SK-N-SH (cell line): Measurements from ENCODE around the gene NRBF2. TPM values are rescaled to one million over a fixed set of nuclear protein-coding genes. Genes with fewer than 3 reads are reported as not detected.

Experiments
- CTCF ChIA-PET: fragments of 300-600, 350-600 bp; formaldehyde crosslinking; extraction: SDS; loops from one replicate; lab custom pipeline; 2021; lab: Yijun Ruan, JAX
- POLR2A ChIA-PET: fragments of 350-600 bp; sonication (Branson Sonifier 250); formaldehyde crosslinking; extraction: SDS; loops from one replicate; lab custom pipeline; 2020; ENCODE audit warnings: antibody characterized with exemption, inconsistent platforms; lab: Yijun Ruan, JAX
- DNase-seq: peaks from one replicate; pipeline ENCODE4 v3.0.0; 2012
- H2AFZ ChIP-seq: fragments of 200-600 bp; sonication (generic); 2 replicates; pipeline ENCODE4 v1.8.1; 2016; ENCODE audit warnings: antibody characterized with exemption, mild to moderate bottlenecking, low read depth
- H3F3A ChIP-seq: fragments of 200-600 bp; sonication (generic); replicated peaks from 2 replicates; pipeline ENCODE3; 2016; ENCODE audit warnings: antibody characterized with exemption, mild to moderate bottlenecking; ENCODE audit not compliant: insufficient read depth
- H3K27ac ChIP-seq, 2 experiments: fragments of 200-500 bp in 1 of 2; fragments of 200-600 bp in 1 of 2; sonication (Bioruptor generic) in 1 of 2; sonication (generic), shearing (Covaris generic) in 1 of 2; 2 replicates each; pipeline versions ENCODE4 v1.5.1 to v1.6.1; 2014 to 2016; ENCODE audit warnings: low read depth in 2 of 2, inconsistent platforms in 1 of 2, low read length in 1 of 2, mild to moderate bottlenecking in 1 of 2, mixed read lengths in 1 of 2
- H3K27me3 ChIP-seq: fragments of 200-600 bp; sonication (generic), shearing (Covaris generic); 2 replicates; pipeline ENCODE4 v1.6.1; 2016; ENCODE audit warnings: mixed run types; ENCODE audit not compliant: insufficient read depth
- H3K36me3 ChIP-seq, 2 experiments: fragments of 200-500 bp in 1 of 2; fragments of 200-600 bp in 1 of 2; sonication (Bioruptor generic) in 1 of 2; sonication (generic) in 1 of 2; replicated peaks in 1 of 2; 2 replicates each; pipeline versions ENCODE3 to v1.5.1; 2014 to 2016; ENCODE audit warnings: low read length in 1 of 2, mild to moderate bottlenecking in 1 of 2; ENCODE audit not compliant: insufficient read depth in 2 of 2, control insufficient read depth in 1 of 2
- H3K4me1 ChIP-seq, 2 experiments: fragments of 200-500 bp in 1 of 2; fragments of 200-600 bp in 1 of 2; sonication (Bioruptor generic) in 1 of 2; sonication (generic), shearing (Covaris generic) in 1 of 2; 2 replicates each; pipeline versions ENCODE4 v1.5.1 to v1.6.1; 2014 to 2016; ENCODE audit warnings: low read depth in 1 of 2, low read length in 1 of 2, mixed run types in 1 of 2; ENCODE audit not compliant: insufficient read depth in 2 of 2, control insufficient read depth in 1 of 2
- H3K4me2 ChIP-seq: fragments of 200-600 bp; sonication (generic), shearing (Covaris generic); 2 replicates; pipeline ENCODE4 v1.6.1; 2017; ENCODE audit warnings: mixed run types
- H3K4me3 ChIP-seq, 2 experiments: fragments of 200-500 bp in 1 of 2; fragments of 200-600 bp in 1 of 2; sonication (Bioruptor generic) in 1 of 2; sonication (generic), shearing (Covaris generic) in 1 of 2; 2 replicates each; pipeline versions ENCODE4 v1.5.1 to v1.8.1; 2014 to 2016; ENCODE audit warnings: low read depth in 2 of 2, inconsistent platforms in 1 of 2, low read length in 1 of 2, mild to moderate bottlenecking in 1 of 2, mixed read lengths in 1 of 2, moderate library complexity in 1 of 2
- H3K79me2 ChIP-seq: fragments of 200-600 bp; sonication (generic); 2 replicates; pipeline ENCODE4 v1.8.1; 2017; ENCODE audit warnings: mild to moderate bottlenecking; ENCODE audit not compliant: insufficient read depth
- H3K9ac ChIP-seq: fragments of 200-600 bp; sonication (generic); 2 replicates; pipeline ENCODE4 v1.6.1; 2017; ENCODE audit warnings: mixed run types
- H3K9me2 ChIP-seq: fragments of 200-600 bp; sonication (generic); 2 replicates; pipeline ENCODE4 v1.6.1; 2017; ENCODE audit warnings: mixed run types
- H3K9me3 ChIP-seq: fragments of 200-600 bp; sonication (generic); 2 replicates; pipeline ENCODE4 v1.6.1; 2017; ENCODE audit warnings: mixed run types, mild to moderate bottlenecking, moderate library complexity
- H4K20me1 ChIP-seq: fragments of 200-600 bp; sonication (generic); 2 replicates; pipeline ENCODE4 v1.6.1; 2017; ENCODE audit warnings: mild to moderate bottlenecking, mixed run types; ENCODE audit not compliant: insufficient read depth
- CHD2 ChIP-seq: fragments of 150-350 bp; IDR thresholded peaks from 2 replicates; pipeline ENCODE4 v1.6.1; 2018; ENCODE audit warnings: low read length; ENCODE audit not compliant: partially characterized antibody
- ELF1 ChIP-seq: IDR thresholded peaks from 2 replicates; pipeline ENCODE4 v1.4.0; 2012
- FOXM1 ChIP-seq: IDR thresholded peaks from 2 replicates; pipeline ENCODE4 v1.4.0; 2012; ENCODE audit warnings: low read depth, mild to moderate bottlenecking
- GATA2 ChIP-seq: sonication (generic); formaldehyde crosslinking; IDR thresholded peaks from 2 replicates; pipeline ENCODE4 v1.5.0; 2020; ENCODE audit warnings: mild to moderate bottlenecking, missing genetic modification reagents
- NRF1 ChIP-seq: IDR thresholded peaks from 2 replicates; pipeline ENCODE4 v1.6.1; 2012; ENCODE audit warnings: low read depth, mild to moderate bottlenecking, low read length
- POLR2AphosphoS5 ChIP-seq: IDR thresholded peaks from 2 replicates; pipeline ENCODE4 v1.6.1; 2012; ENCODE audit warnings: low read depth, low read length
- RAD21 ChIP-seq: IDR thresholded peaks from 2 replicates; pipeline ENCODE4 v1.6.1; 2012; ENCODE audit warnings: mild to moderate bottlenecking, low read length
- TAF1 ChIP-seq: IDR thresholded peaks from 2 replicates; pipeline ENCODE4 v1.6.1; 2012; ENCODE audit warnings: low read depth, mild to moderate bottlenecking, low read length, moderate library complexity, borderline replicate concordance
- TCF12 ChIP-seq: IDR thresholded peaks from 2 replicates; pipeline ENCODE4 v1.4.0; 2012
- USF1 ChIP-seq: IDR thresholded peaks from 2 replicates; pipeline ENCODE4 v1.4.0; 2012; ENCODE audit warnings: low read depth, borderline replicate concordance
- WGBS: methylation state at CpG from one replicate; pipeline ENCODE4 v1.1.6; 2017; ENCODE audit warnings: low lambda C conversion rate; 5-methylcytosine and 5-hydroxymethylcytosine counted together
- polyA plus RNA-seq, 3 experiments: library from polyadenylated mRNA; depleted of rRNA; stranded (reverse); fragments of >200 nt; gene quantifications; 2 replicates each; pipeline ENCODE4 v1.2.3, GENCODE V29; 2012
- TF ChIP-seq, protein P1 (sequence below): fragments of 200-600 bp; sonication (generic); IDR thresholded peaks from 2 replicates; pipeline ENCODE4 v1.6.1; 2017; ENCODE audit warnings: antibody characterized with exemption, mild to moderate bottlenecking, moderate library complexity
- TF ChIP-seq, protein P2 (sequence below): IDR thresholded peaks from 2 replicates; pipeline ENCODE4 v1.6.1; 2012; ENCODE audit warnings: mild to moderate bottlenecking, low read depth, low read length, moderate library complexity

The NRBF2 gene
- polyA plus RNA-seq, 1 of the 3 experiments (the other 2 are of a cell fraction), result 8.9 TPM

DNA sequence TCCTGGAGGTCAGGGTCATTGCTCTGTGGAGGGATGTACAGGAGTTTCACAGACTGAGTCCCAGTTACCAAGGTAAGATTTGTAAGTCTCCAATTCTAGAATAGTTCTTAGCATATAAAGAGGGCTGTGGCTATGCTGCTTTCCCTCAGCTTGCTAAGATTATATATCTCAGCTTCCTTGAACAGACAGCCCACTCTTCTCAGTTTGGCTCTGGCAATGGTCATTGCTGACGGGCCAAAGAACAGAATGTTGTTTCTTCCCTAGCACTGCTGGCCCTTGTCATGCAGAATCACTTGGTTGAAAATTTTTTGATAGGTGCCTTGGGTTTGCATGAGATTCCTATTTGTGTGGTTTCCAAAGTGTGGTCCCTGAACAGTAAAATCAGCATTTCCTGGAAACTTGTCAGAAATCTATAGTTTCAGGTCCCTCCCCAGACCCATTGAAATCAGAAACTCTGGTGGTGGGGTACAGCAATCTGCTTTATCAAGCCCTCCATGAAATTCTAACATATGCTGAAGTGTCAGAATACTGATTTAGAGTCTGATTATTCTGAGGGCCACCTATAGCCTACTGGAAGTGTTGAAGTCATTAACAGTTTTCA lies 38.2 kb downstream of the NRBF2 start:
- Histone ChIP-seq H3K27me3 (no peaks in the 10 kb centered on the region), H3K79me2 (no peaks in the 10 kb centered on the region), H3K4me3 (no peak overlapping the region), H3K36me3 (peaks cover 65 to 85% of the 10 kb centered on the region in 2 experiments), H3K27ac (no peak overlapping the region; a peak in 1 of 4 replicates), H3K9me3 (no peaks in the 10 kb centered on the region), H2AFZ (no peak overlapping the region), H3K4me1 (peaks cover 0 to 5% of the 10 kb centered on the region in 2 experiments; a peak in 3 of 4 replicates), H3F3A (peaks cover 33% of the 10 kb centered on the region), H4K20me1 (peaks cover 2% of the 10 kb centered on the region; the same call in 1 of the 2 replicates), H3K9me2 (no peaks in the 10 kb centered on the region), H3K4me2 (no peak overlapping the region), H3K9ac (no peak overlapping the region)
- ChIA-PET CTCF (interaction anchor here (1.3 to 8.9 kb wide), 3 partner anchors 458 to 549 kb away, joined by 3 to 199 read pairs (median 15); no protein-coding TSS in a partner anchor), POLR2A (interaction anchor here (1.3 kb wide), 1 partner anchor 460 kb away, joined by 4 read pairs; no protein-coding TSS in a partner anchor)
- TF ChIP-seq TCF12, result no peak
- TF ChIP-seq POLR2AphosphoS5, result no peak
- TF ChIP-seq CHD2, result no peak
- TF ChIP-seq, protein P1, sequence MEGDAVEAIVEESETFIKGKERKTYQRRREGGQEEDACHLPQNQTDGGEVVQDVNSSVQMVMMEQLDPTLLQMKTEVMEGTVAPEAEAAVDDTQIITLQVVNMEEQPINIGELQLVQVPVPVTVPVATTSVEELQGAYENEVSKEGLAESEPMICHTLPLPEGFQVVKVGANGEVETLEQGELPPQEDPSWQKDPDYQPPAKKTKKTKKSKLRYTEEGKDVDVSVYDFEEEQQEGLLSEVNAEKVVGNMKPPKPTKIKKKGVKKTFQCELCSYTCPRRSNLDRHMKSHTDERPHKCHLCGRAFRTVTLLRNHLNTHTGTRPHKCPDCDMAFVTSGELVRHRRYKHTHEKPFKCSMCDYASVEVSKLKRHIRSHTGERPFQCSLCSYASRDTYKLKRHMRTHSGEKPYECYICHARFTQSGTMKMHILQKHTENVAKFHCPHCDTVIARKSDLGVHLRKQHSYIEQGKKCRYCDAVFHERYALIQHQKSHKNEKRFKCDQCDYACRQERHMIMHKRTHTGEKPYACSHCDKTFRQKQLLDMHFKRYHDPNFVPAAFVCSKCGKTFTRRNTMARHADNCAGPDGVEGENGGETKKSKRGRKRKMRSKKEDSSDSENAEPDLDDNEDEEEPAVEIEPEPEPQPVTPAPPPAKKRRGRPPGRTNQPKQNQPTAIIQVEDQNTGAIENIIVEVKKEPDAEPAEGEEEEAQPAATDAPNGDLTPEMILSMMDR, result no peak
- TF ChIP-seq NRF1, result no peak
- no peak for DNase-seq
- 91% methylated on average over 1 of the region's 1 CpG for WGBS

DNA sequence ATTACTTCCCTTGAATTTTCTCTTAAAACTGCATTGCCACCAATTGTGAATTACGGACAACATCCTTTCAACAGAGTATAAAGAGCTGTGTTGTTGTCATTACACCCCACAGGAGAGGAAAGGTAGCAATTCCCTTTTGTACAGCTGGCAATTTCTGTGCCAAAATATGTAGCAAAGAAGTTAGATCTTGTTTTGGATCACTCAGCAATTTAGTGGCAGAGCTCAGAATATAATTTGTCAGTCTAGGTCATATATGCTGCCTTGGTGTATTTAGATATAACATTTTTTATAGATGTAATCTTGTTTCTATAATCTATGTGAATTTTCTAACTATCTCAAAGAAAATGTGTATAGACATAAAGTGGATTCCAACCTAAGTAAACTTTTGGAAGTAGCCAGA lies 38.8 kb downstream of the NRBF2 start:
- H3K4me2 ChIP-seq, result no peak overlapping the region
- no peaks in the 10 kb centered on the region for H3K9me2 ChIP-seq
- H4K20me1 ChIP-seq, result no peaks in the 10 kb centered on the region
- peaks cover 0 to 5% of the 10 kb centered on the region in 2 experiments; a peak in 3 of 4 replicates for H3K4me1 ChIP-seq
- no peak overlapping the region for H3K27ac ChIP-seq
- no peaks in the 10 kb centered on the region for H3K27me3 ChIP-seq
- peaks cover 33% of the 10 kb centered on the region for H3F3A ChIP-seq
- TF ChIP-seq, protein P2, sequence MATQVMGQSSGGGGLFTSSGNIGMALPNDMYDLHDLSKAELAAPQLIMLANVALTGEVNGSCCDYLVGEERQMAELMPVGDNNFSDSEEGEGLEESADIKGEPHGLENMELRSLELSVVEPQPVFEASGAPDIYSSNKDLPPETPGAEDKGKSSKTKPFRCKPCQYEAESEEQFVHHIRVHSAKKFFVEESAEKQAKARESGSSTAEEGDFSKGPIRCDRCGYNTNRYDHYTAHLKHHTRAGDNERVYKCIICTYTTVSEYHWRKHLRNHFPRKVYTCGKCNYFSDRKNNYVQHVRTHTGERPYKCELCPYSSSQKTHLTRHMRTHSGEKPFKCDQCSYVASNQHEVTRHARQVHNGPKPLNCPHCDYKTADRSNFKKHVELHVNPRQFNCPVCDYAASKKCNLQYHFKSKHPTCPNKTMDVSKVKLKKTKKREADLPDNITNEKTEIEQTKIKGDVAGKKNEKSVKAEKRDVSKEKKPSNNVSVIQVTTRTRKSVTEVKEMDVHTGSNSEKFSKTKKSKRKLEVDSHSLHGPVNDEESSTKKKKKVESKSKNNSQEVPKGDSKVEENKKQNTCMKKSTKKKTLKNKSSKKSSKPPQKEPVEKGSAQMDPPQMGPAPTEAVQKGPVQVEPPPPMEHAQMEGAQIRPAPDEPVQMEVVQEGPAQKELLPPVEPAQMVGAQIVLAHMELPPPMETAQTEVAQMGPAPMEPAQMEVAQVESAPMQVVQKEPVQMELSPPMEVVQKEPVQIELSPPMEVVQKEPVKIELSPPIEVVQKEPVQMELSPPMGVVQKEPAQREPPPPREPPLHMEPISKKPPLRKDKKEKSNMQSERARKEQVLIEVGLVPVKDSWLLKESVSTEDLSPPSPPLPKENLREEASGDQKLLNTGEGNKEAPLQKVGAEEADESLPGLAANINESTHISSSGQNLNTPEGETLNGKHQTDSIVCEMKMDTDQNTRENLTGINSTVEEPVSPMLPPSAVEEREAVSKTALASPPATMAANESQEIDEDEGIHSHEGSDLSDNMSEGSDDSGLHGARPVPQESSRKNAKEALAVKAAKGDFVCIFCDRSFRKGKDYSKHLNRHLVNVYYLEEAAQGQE, result no peak
- TF ChIP-seq ELF1 (no peak), USF1 (no peak), POLR2AphosphoS5 (no peak), FOXM1 (no peak), TAF1 (no peak), GATA2 (CRISPR knock-in tag) (no peak), RAD21 (no peak)
- ChIA-PET CTCF (interaction anchor here (1.3 to 2.8 kb wide), 2 partner anchors 457 to 548 kb away, joined by 3 to 15 read pairs; no protein-coding TSS in a partner anchor), POLR2A (interaction anchor here (1.3 kb wide), 1 partner anchor 459 kb away, joined by 4 read pairs; no protein-coding TSS in a partner anchor)
- H3K9me3 ChIP-seq, result no peaks in the 10 kb centered on the region
- H3K9ac ChIP-seq, result no peak overlapping the region
- H3K4me3 ChIP-seq, result no peak overlapping the region
- peaks cover 71 to 88% of the 10 kb centered on the region in 2 experiments for H3K36me3 ChIP-seq
- 93% methylated on average over 1 of the region's 1 CpG for WGBS
- H3K79me2 ChIP-seq, result no peaks in the 10 kb centered on the region
- H2AFZ ChIP-seq, result no peak overlapping the region
- no peak for DNase-seq
